HG03520 (cell line): Measurements from ENCODE around the gene ATF2.
"Not testable (repeated sequence)": the region's sequence is repeated elsewhere in the genome, so short reads cannot be mapped to it uniquely, and the experiment has no call there.

Experiments
- ATAC-seq: cut with Tn5 transposase; IDR thresholded peaks from one replicate; pipeline ENCODE4 v1.9.1; 2021; ENCODE audit warnings: mild to moderate bottlenecking, moderate library complexity; ENCODE audit not compliant: unreplicated experiment

Gene ATF2

DNA sequence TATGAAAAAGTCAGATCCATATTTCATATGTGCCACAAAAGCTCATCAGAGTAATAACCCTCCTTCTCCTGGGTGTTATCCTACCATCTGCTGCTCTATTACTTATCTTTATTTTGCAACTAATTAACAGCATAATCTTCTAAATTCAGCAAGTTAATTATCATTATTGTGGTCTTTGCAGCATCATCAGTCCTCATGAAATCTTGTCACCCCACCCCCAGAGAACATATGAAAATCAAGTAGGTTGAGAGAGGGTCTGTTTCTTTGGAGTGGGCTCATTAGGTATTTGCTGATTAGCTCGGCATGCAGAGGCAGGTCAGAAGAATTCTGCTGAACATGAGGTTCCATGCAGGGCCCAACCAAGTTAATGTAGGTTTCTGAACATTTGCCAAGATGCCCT is 64.8 kb downstream of the ATF2 start:
- no peak for ATAC-seq

DNA sequence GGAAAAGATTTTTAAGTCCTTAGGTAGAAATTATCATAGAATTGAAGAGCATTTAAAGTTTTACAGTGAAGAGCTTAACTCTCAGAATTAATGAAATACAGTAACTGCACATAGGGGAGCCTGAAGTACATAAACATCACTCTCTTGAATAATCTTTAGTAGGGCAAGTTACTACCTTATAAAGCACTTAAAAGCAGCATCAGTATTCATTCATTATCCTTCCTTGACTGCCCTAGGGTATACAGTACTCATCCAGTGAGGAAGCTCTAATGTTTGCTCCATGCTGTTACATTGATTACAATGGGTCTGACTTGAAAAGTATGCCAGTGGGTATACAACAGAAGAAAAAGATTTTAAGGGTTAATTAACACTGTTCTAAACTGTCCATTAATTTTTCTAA is 66.5 kb downstream of the ATF2 start:
- ATAC-seq: no peak

DNA sequence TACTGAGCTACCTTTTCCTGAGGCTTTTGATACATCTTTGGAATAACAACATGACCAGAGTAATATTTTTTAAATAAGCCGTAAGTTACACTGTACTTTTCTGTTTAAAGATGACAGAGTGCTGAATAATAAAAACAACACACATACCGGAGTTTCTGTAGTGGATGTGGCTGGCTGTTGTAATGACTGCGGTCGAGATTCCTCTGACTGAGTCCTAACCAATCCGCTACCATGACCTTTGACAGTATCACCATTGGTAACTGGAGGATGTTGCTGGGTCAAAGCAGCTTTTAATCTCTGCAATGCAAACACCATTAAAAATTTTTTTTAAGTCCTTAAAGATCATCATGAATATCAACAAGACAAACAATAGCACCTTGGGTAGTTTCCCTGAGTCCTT is 70.7 kb downstream of the ATF2 start:
- no peak for ATAC-seq

DNA sequence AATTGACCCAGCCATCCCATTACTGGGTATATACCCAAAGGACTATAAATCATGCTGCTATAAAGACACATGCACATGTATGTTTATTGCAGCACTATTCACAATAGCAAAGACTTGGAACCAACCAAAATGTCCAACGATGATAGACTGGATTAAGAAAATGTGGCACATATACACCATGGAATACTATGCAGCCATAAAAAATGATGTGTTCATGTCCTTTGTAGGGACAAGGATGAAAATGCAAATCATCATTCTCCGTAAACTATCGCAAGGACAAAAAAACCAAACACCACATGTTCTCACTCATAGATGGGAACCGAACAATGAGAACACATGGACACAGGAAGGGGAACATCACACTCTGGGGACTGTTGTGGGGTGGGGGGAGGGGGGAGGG is 83.9 kb downstream of the ATF2 start:
- not testable (repeated sequence) for ATAC-seq

DNA sequence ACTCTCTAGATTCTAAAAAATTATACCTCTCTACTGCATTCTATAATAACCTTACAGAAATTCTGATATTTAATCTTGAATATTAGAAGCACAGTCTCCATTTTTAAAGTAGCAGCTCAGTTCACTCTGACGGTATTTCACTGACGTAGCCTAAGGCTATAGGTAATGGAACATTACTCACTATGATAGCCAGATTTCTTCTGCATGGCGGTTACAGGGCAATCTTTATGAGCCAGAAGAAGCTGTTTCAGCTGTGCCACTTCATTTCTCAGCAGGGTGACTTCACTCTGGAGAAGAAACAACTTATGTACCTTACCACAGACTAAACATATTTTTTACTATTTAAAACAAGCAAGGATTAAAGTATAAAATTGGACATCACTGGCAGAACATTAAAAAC is 87.5 kb downstream of the ATF2 start:
- no peak for ATAC-seq

DNA sequence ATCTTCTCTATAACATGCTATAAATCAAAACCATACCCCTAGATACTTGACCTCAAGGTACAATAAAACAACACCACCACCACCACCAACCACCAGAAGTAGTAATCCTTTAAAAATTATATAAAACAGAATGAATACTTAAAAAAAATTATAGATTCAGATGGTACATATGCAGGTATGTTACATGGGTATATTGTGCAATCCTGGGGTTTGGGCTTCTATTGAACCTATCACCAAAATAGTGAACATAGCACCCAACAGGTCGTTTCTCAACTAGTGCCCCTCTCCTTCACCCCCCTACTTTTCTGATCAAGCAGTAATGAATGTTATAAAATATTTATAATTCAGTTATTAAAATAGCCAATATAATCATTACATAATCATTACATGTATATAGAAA is 91.7 kb downstream of the ATF2 start:
- ATAC-seq: no peak

DNA sequence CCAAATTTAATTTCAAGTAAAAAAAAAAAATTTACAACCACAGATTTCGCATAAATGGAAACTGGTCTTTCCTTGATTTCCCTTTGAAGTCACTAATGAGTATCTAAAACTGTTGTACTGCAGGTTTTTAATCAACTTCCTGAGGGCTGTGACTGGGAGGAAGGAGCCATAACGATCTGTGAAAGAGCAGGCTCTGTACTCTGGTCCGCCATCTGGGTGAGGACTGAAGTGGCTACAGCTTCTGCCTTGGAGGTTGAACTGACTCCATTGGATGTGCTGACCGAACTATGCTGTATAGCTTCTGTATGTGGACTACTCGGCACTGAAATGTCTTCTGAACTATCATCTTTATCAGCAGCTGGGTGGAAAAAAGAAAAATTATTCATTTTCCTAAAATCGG is 93.5 kb downstream of the ATF2 start:
- no peak for ATAC-seq

DNA sequence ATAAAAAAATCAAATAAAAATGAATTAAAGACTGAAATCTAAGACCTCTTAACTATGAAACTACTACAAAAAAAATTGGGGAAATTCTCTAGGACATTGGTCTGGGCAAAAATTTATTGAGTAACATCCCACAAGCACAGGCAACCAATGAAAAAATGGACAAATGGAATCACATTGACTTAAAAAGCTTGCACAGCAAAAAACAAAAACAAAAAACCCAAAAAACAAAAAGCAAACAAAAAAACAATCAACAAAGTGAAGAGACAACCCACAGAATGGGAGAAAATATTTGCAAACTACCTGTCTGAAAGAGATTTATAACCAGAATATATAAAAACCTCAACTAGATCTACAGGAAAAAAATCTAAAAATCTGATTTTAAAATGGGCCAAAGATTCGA is 99.5 kb downstream of the ATF2 start:
- no peak for ATAC-seq

DNA sequence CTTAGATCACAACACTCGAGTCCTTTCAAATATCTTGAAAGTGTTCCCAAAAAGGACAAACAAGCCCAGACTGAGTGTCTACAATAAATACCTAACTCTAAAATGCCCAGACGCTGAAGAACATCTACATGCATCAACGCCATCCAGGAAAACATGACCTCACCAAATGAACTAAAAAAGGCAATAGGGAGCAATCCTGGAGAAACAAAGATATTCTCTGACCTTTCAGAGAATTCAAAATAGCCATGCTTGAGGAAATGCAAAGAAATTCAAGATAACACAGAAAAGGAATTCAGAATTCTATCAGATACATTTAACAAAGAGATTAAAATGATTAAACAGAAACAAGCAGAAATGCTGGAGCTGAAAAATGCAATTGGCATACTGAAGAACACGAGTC is 101.6 kb downstream of the ATF2 start:
- no peak for ATAC-seq

DNA sequence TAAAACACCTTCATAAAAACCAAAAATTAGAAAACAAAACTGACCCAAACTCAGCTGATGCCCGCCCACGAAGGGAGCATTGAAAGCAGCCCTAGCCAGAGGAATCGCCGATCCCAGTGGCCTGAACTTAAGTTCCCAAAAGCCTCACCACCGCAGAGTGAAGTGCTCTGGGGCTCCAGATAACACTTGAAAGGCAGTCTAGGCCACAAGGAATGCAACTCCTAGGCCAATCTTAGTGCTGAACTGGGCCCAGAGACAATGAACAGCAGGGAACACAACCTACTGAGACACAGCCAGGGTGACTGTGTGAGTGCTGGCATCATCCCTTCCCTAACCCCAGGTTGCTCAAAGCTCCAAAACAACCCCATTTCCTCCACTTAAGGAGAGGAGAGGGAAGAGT is 103.2 kb downstream of the ATF2 start:
- ATAC-seq: no peak

DNA sequence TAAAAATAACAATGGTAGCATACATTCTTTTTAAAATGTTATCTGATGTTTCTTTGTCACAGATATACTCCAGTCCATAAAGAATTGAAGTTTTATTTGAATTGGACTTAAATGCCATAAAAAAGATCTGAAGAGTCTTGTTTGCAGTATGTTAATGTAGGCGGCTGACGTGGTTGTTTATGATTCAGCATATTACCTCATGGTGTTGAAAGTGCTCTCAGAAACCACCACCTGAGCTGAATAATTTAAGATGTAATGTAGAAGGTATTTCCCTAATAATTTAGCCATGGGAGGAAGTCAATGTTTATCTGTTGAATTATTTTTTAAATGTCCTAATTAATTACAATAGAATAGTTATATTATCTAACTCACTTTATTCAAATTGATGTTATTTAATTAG is 104.3 kb downstream of the ATF2 start:
- no peak for ATAC-seq

DNA sequence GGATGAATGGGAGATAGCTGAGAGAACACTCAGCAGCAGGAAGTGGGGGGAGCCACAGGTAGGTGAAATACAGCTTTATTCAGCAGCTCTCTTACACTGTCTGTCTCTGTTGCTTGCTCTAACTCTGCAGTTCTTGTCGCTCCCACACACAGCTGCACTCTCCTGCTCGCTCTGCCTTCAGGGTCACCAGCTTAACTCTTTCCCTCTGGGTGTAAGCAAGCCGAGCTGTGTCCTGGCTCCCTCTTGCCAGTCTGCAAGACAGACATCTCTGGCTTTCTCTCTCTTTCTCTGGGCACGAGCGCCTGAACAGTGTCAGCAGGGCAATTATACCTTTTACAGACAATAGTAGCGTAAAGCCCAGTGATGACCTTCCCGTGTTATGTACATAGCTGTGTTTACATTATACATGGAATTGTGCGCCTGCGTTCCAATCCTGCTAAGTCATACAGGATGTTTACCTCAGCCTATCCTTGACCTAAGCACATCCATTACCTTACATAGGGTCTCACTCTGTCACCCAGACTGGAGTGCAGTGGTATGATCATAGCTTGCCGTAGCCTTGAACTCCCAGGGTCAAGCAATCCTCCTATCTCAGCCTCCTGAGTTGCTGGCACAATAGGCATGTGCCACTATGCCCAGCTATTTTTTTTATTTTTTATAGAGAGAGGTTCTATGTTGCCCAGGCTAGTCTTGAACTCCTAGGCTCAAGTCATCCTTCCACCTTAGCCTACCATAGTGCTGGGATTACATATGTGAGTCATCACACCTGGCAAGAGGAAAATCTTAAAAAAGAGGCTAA is 105.0 kb downstream of the ATF2 start:
- ATAC-seq: no peak

DNA sequence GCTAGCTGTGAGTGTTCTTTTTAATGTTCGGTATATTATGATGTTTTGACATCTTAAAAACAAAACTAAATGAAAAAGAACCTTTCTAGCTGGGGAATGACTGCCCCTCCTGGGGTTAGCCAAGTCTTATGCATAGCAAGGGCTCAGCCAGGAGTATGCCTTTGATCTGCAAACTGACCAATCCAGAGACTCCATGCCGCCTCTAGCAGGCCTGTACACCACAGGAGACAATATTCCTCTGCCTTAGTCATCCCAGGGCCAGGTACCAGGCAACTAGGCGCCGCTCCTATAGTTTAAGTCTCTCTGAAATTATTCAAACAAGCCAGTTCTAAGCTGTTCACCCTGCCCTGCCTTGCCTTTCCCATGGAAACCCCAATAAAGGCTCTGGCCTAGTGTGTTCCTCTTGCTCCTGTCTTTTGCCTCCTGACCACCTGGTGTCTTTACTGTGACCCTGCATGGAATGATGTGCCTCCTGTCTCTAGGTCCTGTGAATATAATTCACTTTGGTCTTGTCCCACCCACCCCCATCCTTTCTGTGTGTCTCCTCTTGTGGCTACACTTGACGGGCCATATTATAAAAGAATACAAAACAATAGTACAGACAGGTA is 110.8 kb downstream of the ATF2 start:
- no peak for ATAC-seq

DNA sequence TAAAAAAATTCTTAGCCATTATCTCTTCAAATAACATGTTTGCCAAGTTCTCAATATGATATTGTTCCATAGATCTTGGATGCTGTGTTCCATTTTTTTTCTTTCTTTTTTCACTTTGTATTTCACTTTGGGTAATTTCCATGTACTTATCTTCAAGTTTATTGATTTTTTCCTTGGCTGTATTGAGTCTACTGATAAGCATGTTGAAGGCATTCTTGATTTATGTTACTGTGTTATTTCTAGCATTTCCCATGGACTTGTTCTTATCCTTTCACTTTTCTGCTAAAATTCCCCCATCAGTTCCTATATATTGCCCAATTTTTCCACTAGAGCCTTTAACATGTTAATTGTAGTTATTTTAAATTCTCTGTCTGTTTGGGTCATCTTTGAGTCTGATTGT is 112.0 kb downstream of the ATF2 start:
- no peak for ATAC-seq

DNA sequence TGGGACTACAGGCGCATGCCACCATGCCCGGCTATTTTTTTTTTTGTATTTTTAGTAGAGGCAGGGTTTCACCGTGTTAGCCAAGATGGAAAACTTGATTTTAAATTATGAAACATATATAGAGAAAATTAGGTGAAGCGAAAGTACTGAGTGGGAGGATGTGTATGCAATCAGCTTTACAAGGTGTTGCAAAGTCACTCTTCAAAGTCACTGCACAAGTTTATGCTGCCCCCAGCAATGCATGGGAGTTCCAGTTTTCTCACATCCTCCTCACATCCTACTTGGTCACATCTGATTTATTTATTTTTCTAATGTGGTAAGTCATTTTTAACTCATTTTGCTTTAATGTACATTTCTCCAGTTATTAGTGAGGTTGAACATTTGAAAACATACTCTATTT is 113.7 kb downstream of the ATF2 start:
- no peak for ATAC-seq

DNA sequence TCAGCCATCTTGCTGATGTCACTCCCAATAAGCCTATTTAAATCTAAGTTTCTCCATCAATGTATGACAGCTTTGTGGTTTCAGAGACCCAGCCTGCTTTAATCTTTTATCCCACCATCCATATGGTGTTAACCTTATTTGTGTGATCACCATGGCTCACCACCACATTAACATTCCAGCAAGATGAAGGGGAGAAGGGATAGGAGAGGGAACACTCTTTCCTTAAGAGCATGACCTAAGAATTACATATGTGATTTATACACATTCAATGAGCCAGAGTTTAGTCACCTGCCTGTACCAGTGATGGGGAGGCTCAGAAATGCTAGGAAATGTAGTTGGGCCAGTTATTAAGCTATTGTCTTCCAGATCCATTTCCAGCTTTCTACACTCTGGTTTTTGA is 118.3 kb downstream of the ATF2 start:
- no peak for ATAC-seq

DNA sequence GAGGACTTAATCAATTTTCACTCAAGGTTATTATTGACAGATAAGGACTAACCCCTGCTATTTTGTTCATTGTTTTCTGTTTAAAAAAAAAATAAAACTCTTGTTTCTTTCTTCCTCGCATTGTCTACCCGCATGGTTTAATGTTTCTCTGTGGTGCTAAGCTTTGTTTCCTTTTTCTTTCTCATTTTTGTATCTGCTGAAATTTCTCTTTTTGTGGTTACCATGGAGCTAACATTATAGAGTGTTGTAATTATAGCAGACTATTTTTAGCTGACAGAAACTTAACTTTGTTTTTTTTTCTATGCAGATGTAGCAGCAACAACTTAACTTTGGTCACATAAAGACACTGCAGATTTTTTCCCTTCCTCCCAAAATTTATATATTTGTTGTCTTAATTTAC is 119.7 kb downstream of the ATF2 start:
- peak; percentile 72 for ATAC-seq

DNA sequence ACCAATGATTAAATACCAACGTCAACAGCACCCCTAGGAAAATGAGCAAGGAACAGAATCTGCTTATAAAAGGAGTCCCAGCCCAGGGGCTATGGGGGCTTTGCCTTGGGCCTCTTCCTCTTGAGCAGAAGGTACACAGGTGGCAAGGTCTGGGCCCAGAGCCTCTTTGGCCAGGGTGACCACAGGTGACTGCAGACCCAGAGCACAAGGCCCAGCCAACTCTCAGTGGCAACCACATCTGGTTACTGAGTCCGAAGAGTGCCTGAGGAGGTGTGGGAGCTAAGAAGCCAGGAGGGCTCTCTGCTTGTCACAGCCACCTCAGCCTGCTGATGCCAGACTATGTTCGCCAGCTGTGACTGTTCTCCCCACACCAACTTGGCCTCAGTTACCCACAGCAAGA is 128.5 kb downstream of the ATF2 start:
- no peak for ATAC-seq

DNA sequence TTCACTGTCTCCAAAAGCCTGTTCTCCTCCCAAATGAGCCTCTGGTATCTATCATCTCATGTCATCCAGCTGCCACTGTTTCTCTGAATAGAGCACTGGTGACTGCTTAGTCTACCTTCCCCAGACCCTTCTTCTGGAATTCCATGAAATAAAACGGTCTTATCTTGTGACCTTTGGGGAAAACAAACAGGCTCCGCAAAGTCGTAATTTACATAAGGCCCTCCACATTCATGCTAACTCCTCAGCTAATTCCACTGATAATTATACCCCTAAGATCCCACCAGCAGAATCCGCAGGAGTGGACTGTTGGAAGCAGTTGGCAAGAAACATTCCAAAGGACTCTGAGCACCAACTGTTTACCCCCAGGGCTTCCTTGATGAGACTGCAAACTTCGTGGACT is 129.0 kb downstream of the ATF2 start:
- ATAC-seq: no peak

DNA sequence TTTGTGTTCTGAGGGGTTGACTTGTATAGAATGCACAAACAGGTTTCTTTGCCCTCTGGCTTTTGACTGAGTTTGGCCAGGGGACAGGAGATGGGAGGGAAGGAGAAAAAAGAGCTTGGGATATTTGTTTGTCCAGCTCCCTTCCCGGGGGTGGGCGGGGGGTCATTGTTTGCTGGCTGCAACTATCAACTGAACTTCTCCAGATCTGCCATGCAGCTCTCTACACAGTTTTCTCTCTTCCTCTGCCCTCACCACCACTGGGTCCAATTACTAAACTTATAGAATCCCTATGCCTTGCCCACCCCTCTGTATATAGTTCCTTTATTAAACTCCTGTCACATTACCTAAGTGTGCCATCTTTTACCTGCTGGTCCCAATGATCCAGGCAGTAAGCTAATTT is 130.1 kb downstream of the ATF2 start:
- ATAC-seq: no peak

DNA sequence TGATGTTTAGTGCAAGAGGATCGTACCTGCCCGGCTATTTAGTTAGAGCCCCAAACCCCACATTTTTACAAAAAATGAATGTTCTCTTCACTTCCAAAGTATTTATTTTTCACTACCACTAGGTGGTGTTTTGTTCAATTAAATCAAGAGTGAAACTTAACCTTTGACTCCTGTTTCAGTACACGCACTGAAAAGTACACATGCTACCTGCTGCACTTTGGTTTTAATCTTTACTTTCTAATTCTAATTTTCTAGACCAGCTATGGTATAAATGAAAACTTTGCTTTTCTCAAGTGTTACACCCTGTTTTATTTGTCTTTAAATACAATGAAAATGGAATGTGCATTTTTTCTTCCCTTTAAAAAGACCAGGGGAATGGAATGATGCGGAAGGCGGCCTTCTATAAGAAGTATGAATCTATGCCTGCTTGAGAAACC is 131.4 kb downstream of the ATF2 start:
- ATAC-seq: no peak

DNA sequence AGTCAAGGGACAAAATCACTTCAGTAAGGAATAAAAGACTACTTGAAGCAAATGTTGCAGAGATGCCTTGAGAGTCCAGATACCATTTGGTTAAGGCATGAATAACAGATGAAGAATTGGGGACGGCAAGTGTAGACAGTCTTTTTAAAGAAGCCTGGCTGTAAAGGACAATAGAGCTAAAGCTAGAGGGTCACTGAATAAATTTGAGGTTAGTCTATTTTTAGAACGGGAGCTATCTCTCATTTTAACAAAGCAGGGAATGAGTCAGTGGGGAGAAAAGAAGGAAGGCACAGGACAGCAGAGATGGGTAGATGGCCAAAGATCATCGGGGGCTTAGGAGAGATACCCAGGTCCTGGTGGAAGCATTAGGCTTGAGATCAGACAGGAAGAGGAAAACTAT is 132.2 kb downstream of the ATF2 start:
- ATAC-seq: no peak

DNA sequence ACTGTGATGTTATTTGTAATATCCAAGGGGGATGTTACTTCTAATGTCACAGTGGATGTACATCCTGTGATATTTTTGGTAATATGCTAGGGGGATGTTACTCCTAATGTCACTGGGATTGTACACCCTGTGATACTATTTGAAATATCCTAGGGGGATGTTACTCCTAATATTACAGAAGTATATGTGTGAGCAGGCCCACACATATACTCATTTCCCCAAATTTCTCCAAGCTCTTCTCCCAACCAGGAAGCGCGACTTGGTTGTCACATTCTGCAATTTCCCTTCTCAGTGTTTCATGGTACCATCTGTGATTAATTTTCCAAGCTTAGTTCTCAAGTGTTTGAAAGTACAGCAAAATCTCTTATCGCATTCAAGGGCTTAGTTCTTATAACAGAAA is 133.3 kb downstream of the ATF2 start:
- ATAC-seq: no peak
